Smooth muscle cell (in vitro differentiated cells): ENCODE measurements around the gene TMEM42. TPM values are rescaled to one million over a fixed set of nuclear protein-coding genes. Genes with fewer than 3 reads are reported as not detected.

ENCODE experiments used
- DNase-seq: peaks from one replicate; lab custom pipeline; 2025; ENCODE audit not compliant: unreplicated experiment; lab: John Stamatoyannopoulos, UW
- H2AFZ ChIP-seq: fragments of 200-600 bp; sonication (generic); 2 replicates; pipeline ENCODE4 v1.6.0; 2016; ENCODE audit warnings: antibody characterized with exemption, low read depth, mild to moderate bottlenecking
- H3F3A ChIP-seq: fragments of 200-600 bp; sonication (generic); 2 replicates; pipeline ENCODE4 v1.6.0; 2017; ENCODE audit warnings: antibody characterized with exemption, low read depth
- H3K27ac ChIP-seq: fragments of 200-600 bp; sonication (generic); 2 replicates; pipeline ENCODE4 v1.5.1; 2016; ENCODE audit warnings: low read depth, mild to moderate bottlenecking
- H3K27me3 ChIP-seq: fragments of 200-600 bp; sonication (generic); 2 replicates; pipeline ENCODE4 v1.6.1; 2016; ENCODE audit warnings: low read depth, mild to moderate bottlenecking
- H3K36me3 ChIP-seq: fragments of 200-600 bp; sonication (generic); 2 replicates; pipeline ENCODE4 v1.5.1; 2016; ENCODE audit warnings: low read depth
- H3K4me1 ChIP-seq: fragments of 200-600 bp; sonication (generic); 2 replicates; pipeline ENCODE4 v1.5.1; 2016; ENCODE audit warnings: low read depth
- H3K4me2 ChIP-seq: fragments of 200-600 bp; sonication (generic); 2 replicates; pipeline ENCODE4 v1.6.0; 2016; ENCODE audit warnings: mild to moderate bottlenecking
- H3K4me3 ChIP-seq: fragments of 200-600 bp; sonication (generic); 2 replicates; pipeline ENCODE4 v1.5.1; 2016; ENCODE audit warnings: mild to moderate bottlenecking
- H3K79me2 ChIP-seq: fragments of 200-600 bp; sonication (generic); 2 replicates; pipeline ENCODE4 v1.6.0; 2016; ENCODE audit warnings: low read depth, mild to moderate bottlenecking
- H3K9ac ChIP-seq: fragments of 200-600 bp; sonication (generic); 2 replicates; pipeline ENCODE4 v1.6.0; 2016; ENCODE audit warnings: low read depth
- H3K9me3 ChIP-seq: fragments of 200-600 bp; sonication (generic); replicated peaks from 2 replicates; pipeline ENCODE4 v1.5.1; 2016; ENCODE audit warnings: low read depth
- H4K20me1 ChIP-seq: fragments of 200-600 bp; sonication (generic); 2 replicates; pipeline ENCODE4 v1.6.0; 2016; ENCODE audit warnings: low read depth
- CTCF ChIP-seq: fragments of 200-600 bp; sonication (generic); IDR thresholded peaks from 2 replicates; pipeline ENCODE4 v1.5.1; 2017; ENCODE audit warnings: borderline replicate concordance, mild to moderate bottlenecking, antibody characterized with exemption; ENCODE audit not compliant: insufficient read depth, poor library complexity, severe bottlenecking
- WGBS: methylation state at CpG from one replicate; pipeline ENCODE4 v1.1.7; 2016; ENCODE audit warnings: low lambda C conversion rate; 5-methylcytosine and 5-hydroxymethylcytosine counted together
- polyA plus RNA-seq: library from polyadenylated mRNA; unstranded; fragments of >200 nt; fragmentation: Nextera tagmentation; extraction: Ambion mirVana; gene quantifications from 2 replicates; pipeline ENCODE4 v1.2.1, GENCODE V29; 2016
- total RNA-seq: library from RNA; depleted of rRNA; stranded (reverse); fragments of >200 nt; gene quantifications from 2 replicates; pipeline ENCODE4 v1.2.3, GENCODE V29; 2014

Gene TMEM42
- total and polyA plus RNA-seq, 2 experiments from 2014 or later, result 19.3 to 33.6 TPM

- no peak for DNase-seq
- H3K4me2 ChIP-seq, result no peak overlapping the region
- no peaks in the 10 kb centered on the region for H3K27me3 ChIP-seq
- WGBS, result 89% methylated on average over 3 of the region's 3 CpGs
- H2AFZ ChIP-seq, result no peak overlapping the region
- H3K27ac ChIP-seq, result no peak overlapping the region
- no peak for TF ChIP-seq CTCF
- H3K9me3 ChIP-seq, result no peaks in the 10 kb centered on the region
- no peaks in the 10 kb centered on the region for H4K20me1 ChIP-seq
- no peaks in the 10 kb centered on the region for H3F3A ChIP-seq
- H3K4me1 ChIP-seq, result no peaks in the 10 kb centered on the region
- no peak overlapping the region for H3K4me3 ChIP-seq
- H3K79me2 ChIP-seq, result no peaks in the 10 kb centered on the region
- H3K9ac ChIP-seq, result no peak overlapping the region
- H3K36me3 ChIP-seq, result no peaks in the 10 kb centered on the region
Observed at GRCh38 chr3:44905446-44906157, 43.9 kb downstream of the TMEM42 start.

DNA sequence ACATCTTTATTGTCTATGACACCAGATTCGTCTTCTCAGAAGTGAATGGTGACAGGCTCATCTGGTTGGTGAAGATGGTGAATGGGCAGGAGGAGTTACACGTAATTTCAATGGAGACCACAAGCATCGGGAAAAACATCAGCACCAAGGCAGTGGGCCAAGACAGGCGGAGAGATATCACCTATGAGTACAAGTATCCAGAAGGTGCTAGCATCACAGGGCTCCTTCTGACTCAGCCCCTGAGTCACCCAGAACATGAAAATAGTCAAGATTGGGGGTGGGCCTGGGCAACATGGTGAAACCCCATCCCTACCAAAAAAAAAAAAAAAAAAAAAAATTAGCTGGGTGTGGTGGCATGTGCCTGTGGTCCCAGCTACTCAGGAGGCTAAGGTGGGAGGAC is 45.3 kb downstream of the TMEM42 start:
- H3K27me3 ChIP-seq, result no peaks in the 10 kb centered on the region
- DNase-seq, result no peak
- no peaks in the 10 kb centered on the region for H3K4me1 ChIP-seq
- H3K9me3 ChIP-seq, result no peaks in the 10 kb centered on the region
- H3K4me2 ChIP-seq, result no peak overlapping the region
- H3K9ac ChIP-seq, result no peak overlapping the region
- no peak overlapping the region for H3K27ac ChIP-seq
- TF ChIP-seq CTCF, result no peak
- H3F3A ChIP-seq, result no peaks in the 10 kb centered on the region
- no peaks in the 10 kb centered on the region for H4K20me1 ChIP-seq
- H3K4me3 ChIP-seq, result no peak overlapping the region
- H2AFZ ChIP-seq, result no peak overlapping the region
- no peaks in the 10 kb centered on the region for H3K79me2 ChIP-seq
- H3K36me3 ChIP-seq, result no peaks in the 10 kb centered on the region
- WGBS, result 79% methylated on average over 4 of the region's 4 CpGs

DNA sequence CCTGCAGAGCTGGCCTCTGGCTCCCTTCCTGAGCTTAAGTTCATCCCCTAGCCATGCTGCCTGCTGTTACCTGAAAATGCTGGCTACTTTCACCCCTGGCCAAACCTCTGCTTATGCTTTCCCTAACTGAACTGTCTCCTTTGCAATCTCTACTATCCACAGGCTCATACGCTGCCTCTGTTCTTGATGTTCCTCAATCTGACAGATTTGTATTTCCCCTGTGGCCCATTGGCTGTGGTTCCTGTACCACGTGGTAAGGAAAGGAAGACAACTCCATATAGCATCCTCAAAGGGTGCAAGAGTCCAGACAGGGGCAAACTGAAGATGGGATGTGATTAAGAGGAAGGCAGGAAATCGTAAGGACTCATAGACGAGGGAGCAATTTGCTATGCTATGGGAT is 45.9 kb downstream of the TMEM42 start:
- Histone ChIP-seq H3K27ac (no peak overlapping the region), H3K4me1 (no peaks in the 10 kb centered on the region), H3F3A (no peaks in the 10 kb centered on the region), H2AFZ (no peak overlapping the region), H3K9me3 (no peaks in the 10 kb centered on the region), H4K20me1 (no peaks in the 10 kb centered on the region), H3K27me3 (no peaks in the 10 kb centered on the region), H3K9ac (no peak overlapping the region), H3K36me3 (no peaks in the 10 kb centered on the region), H3K79me2 (no peaks in the 10 kb centered on the region), H3K4me2 (no peak overlapping the region), H3K4me3 (no peak overlapping the region)
- DNase-seq, result no peak
- WGBS, result 83% methylated on average over 4 of the region's 4 CpGs
- TF ChIP-seq CTCF, result no peak

- no peaks in the 10 kb centered on the region for H3K79me2 ChIP-seq
- H3K9ac ChIP-seq, result no peak overlapping the region
- H3K36me3 ChIP-seq, result no peaks in the 10 kb centered on the region
- H2AFZ ChIP-seq, result no peak overlapping the region
- H4K20me1 ChIP-seq, result no peaks in the 10 kb centered on the region
- no peaks in the 10 kb centered on the region for H3K4me1 ChIP-seq
- DNase-seq, result no peak
- H3K27ac ChIP-seq, result no peak overlapping the region
- TF ChIP-seq CTCF, result no peak
- no peaks in the 10 kb centered on the region for H3K27me3 ChIP-seq
- no peaks in the 10 kb centered on the region for H3K9me3 ChIP-seq
- H3K4me2 ChIP-seq, result no peak overlapping the region
- no peak overlapping the region for H3K4me3 ChIP-seq
- WGBS, result 68% methylated on average over 2 of the region's 2 CpGs
- no peaks in the 10 kb centered on the region for H3F3A ChIP-seq
Observed at GRCh38 chr3:44909063-44909462, 47.4 kb downstream of the TMEM42 start.
